GM12801 (cell line): ENCODE results near the gene DCTD.

Experiments used
- TF ChIP-seq, protein P1 (sequence below): IDR thresholded peaks from one replicate; pipeline ENCODE4 v1.5.1; 2011; ENCODE audit warnings: control low read depth; ENCODE audit not compliant: insufficient read length; ENCODE audit errors: extremely low read depth

Gene DCTD

DNA sequence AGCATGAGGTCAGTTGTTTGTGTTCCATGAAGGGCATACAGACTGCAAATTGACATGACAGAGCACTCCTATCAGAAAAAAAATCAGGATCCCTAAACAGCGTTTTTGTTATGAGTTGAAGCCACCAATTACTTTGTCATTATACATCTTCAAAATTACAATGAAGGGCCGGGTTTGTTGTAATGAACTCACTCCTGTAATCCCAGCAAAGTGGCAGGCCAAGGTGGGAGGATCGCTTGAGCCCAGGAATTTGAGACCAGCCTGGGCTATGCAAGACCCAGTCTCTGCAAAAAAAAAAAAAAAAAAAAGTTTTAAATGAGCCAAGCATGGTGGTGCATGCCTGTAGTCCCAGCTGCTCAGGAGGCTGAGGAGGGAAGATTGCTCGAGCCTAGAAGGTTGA, 3.5 kb upstream of the DCTD start:
- TF ChIP-seq, protein P1, sequence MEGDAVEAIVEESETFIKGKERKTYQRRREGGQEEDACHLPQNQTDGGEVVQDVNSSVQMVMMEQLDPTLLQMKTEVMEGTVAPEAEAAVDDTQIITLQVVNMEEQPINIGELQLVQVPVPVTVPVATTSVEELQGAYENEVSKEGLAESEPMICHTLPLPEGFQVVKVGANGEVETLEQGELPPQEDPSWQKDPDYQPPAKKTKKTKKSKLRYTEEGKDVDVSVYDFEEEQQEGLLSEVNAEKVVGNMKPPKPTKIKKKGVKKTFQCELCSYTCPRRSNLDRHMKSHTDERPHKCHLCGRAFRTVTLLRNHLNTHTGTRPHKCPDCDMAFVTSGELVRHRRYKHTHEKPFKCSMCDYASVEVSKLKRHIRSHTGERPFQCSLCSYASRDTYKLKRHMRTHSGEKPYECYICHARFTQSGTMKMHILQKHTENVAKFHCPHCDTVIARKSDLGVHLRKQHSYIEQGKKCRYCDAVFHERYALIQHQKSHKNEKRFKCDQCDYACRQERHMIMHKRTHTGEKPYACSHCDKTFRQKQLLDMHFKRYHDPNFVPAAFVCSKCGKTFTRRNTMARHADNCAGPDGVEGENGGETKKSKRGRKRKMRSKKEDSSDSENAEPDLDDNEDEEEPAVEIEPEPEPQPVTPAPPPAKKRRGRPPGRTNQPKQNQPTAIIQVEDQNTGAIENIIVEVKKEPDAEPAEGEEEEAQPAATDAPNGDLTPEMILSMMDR, result no peak

DNA sequence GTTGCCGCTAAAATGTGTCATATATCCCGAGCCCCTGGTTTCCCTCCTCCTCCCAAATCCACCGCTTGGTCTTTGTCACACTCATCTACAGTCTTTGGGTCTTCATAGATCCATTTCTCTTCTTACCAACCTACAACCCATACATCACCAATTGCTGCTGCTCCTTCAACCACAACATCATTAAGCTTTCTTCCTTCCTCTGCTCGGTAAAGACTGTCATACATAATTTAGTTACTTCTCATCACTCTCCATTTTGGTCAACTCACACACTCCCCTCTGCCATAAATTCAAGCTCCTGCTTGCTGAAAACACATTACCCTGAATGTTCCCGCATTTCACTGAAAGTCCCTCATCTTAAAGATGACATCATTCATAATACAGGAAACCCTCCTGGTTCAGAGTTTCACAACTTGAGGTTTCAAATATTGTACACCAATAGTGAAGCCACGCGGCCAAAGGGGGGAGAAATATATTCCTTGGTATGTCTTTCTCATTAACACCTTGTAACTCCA, 1.7 kb upstream of the DCTD start:
- TF ChIP-seq, protein P1, result no peak

DNA sequence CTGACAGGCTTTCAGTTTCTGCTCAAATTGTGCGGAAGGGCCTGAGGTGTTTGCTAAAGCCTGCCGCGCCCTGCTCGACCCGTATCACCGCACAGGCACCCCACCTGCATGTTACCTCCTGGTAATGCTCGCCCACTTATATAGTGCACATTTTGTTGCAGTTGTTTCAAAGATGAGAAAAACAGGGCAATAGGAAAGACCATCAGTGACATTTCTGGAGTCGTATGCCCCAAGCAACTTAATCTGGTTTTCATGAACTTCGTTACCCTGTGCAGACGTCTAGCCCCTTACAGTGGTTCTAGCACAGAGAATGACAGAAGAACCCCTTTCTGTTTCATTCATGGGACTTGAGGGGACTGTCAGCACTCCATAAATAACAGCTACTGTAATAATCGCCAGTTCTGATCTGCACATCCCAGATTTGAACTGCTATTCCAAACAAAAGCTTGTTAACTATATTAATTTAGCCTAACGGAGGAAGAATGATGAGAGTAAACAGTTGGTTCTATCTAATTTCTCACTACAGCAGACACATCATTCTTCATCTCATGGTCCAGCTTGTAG, 940 bp upstream of the DCTD start:
- TF ChIP-seq, protein P1, result no peak

DNA sequence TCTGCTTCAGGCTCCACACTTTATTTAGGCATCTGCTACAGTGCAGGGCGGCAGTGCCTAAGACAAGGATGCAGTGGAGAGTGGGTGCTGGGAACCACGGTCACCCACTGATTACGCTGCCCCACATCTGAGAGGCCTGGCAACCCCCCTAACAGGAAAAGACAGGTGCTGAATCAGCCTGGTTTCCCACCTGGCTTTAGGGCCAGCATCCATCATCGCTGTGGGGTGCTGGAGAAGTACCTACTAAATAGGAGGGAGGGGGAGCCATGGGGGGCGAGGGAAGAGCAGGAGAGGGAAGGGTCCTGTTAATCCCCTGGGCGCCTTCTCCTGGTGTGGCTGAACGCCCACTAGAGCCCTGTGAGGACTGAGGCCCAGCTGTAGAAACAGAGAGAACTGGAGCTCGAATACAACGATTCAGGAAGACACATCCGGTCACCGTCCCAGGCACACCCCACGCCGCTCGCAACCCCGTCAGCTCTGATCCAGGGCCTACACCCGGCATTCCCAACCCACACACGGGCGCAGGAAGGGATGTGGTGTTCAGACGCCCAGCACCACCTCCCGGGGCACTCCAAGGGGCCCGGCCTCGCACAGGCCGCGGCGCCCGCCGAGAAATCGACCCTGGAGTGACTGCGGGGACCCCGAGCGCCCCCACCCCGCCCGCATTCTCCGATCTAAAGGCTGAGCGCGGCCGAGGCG, 554 bp downstream of the DCTD start:
- TF ChIP-seq, protein P1, result no peak

DNA sequence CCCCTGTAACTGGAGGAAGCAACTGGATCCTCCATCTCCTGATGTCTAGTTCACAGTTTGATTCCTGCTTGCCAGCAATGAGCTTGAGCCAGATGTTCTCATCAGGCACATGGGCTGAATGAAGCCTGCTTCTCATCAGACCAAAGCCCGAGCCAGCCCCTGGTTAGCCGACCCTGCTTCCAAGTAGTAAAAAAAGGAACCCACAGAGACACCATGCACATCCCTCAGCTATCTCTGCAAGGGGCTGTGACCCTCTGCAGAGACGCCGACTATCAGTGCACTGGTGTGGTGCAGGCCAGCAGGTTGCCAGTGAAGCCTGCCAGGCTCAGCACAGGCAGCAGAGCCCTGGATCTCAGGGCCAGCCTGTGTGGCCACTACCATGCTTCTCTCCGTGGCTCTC, 2.8 kb downstream of the DCTD start:
- TF ChIP-seq, protein P1, result no peak

DNA sequence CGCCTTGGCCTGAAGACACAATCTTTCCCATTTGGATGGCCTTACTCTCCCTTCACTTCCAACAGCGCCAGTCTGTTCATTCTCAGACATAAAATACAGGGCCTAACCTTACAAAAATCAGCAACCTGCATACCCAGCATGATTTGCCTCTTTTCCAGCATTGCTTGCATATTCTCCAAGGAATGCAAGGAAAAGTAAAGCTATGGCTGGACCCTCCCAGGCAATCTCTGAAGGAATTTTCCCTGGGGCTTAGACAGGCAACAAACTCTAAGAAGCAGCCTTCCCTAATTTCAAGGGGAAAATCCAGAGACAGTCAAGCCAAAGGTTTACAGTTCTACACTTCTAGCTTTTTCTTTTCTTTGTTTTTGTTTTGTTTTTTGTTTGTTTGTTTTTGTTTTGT, 3.6 kb downstream of the DCTD start:
- TF ChIP-seq, protein P1, result no peak

DNA sequence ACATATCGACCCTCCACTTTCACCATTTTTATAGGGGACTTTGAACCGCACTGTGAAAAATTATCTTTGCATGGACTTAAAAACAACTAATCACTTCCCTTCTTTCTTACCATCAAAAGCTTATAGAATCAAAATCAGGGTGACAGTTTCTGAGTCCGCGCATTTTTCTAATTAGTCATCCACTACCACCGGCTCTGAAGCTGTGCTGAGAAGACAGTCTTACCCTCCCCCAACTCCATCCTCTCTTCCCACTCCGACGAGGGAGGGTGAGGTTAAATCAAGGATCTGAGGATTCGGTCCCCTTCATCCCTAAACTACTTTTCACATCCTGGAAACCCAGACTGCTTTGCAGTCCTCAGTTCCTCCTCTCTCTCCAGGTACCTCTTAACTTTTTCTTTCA, 4.2 kb downstream of the DCTD start:
- TF ChIP-seq, protein P1, result no peak
